Measurements from ENCODE around the gene APP.
A peak's percentile ranks its signal among the peaks of the same experiment; 100 is the strongest.

Gene APP

GRCh38 chr21:25855576-25855975 is 315.0 kb downstream of the APP start:
- no peak for DNase-seq (ENCODE audit: low spot score)
- no peak overlapping the region for H3K27ac ChIP-seq
- ChIA-PET POLR2A (ENCODE audit: low non-redundant PET) (no interaction called here), CTCF (no interaction called here)
- no peak for TF ChIP-seq CTCF (conservative IDR thresholded peaks at IDR 0.05; ENCODE audit: low read depth)

GRCh38 chr21:25850126-25850842 is 320.3 kb downstream of the APP start:
- CTCF ChIA-PET, result no interaction called here
- POLR2A ChIA-PET (ENCODE audit: low non-redundant PET), result no interaction called here
- no peak for TF ChIP-seq CTCF (conservative IDR thresholded peaks at IDR 0.05; ENCODE audit: low read depth)
- H3K27ac ChIP-seq, result no peak overlapping the region
- DNase-seq (ENCODE audit: low spot score), result peak; percentile 16

GRCh38 chr21:25848309-25848708 is 322.3 kb downstream of the APP start:
- ChIA-PET CTCF (no interaction called here), POLR2A (ENCODE audit: low non-redundant PET) (no interaction called here)
- DNase-seq (ENCODE audit: low spot score), result no peak
- no peak for TF ChIP-seq CTCF (conservative IDR thresholded peaks at IDR 0.05; ENCODE audit: low read depth)
- H3K27ac ChIP-seq, result no peak overlapping the region

GRCh38 chr21:25845729-25846256 is 324.8 kb downstream of the APP start:
- no peak overlapping the region for H3K27ac ChIP-seq
- POLR2A ChIA-PET (ENCODE audit: low non-redundant PET), result no interaction called here
- CTCF ChIA-PET, result no interaction called here
- no peak for TF ChIP-seq CTCF (conservative IDR thresholded peaks at IDR 0.05; ENCODE audit: low read depth)
- no peak for DNase-seq (ENCODE audit: low spot score)

GRCh38 chr21:25842925-25843324 is 327.6 kb downstream of the APP start:
- H3K27ac ChIP-seq, result no peak overlapping the region
- ChIA-PET CTCF (no interaction called here), POLR2A (ENCODE audit: low non-redundant PET) (no interaction called here)
- TF ChIP-seq CTCF (conservative IDR thresholded peaks at IDR 0.05; ENCODE audit: low read depth), result no peak
- no peak for DNase-seq (ENCODE audit: low spot score)

GRCh38 chr21:25838809-25839208 is 331.8 kb downstream of the APP start:
- DNase-seq (ENCODE audit: low spot score), result no peak
- CTCF ChIA-PET, result no interaction called here
- POLR2A ChIA-PET (ENCODE audit: low non-redundant PET), result no interaction called here
- TF ChIP-seq CTCF (conservative IDR thresholded peaks at IDR 0.05; ENCODE audit: low read depth), result no peak
- H3K27ac ChIP-seq, result no peak overlapping the region
